B cell (primary cell): Measurements from ENCODE around the gene ARHGAP18. TPM values are rescaled to one million over a fixed set of nuclear protein-coding genes. Genes with fewer than 3 reads are reported as not detected.

ENCODE experiments used
- ATAC-seq: fragments of 200-7000 bp; cut with Tn5 transposase; one replicate; pipeline ENCODE4 v1.10.0; 2021; ENCODE audit warnings: low read depth, mild to moderate bottlenecking, moderate number of reproducible peaks, moderate library complexity
- CTCF ChIA-PET: fragments of 350-600 bp; sonication (Branson Sonifier 250); formaldehyde crosslinking; loops from one replicate; lab custom pipeline; 2021; ENCODE audit warnings: antibody characterized with exemption, inconsistent platforms; lab: Charles Lee
- POLR2A ChIA-PET: fragments of 350-600 bp; sonication (Branson Sonifier 250); formaldehyde crosslinking; loops from one replicate; lab custom pipeline; 2021; ENCODE audit warnings: antibody characterized with exemption; lab: Charles Lee
- DNase-seq: peaks from one replicate; pipeline ENCODE4 v3.0.0; 2013
- H2AFZ ChIP-seq: 2 replicates; pipeline ENCODE4 v1.6.1; 2012; ENCODE audit warnings: mild to moderate bottlenecking, low read depth, low read length; ENCODE audit not compliant: insufficient read depth, poor library complexity, severe bottlenecking
- H3K27ac ChIP-seq, 2 donors: 1 replicate in 1 of 2; 2 replicates in 1 of 2; pipeline ENCODE4 v1.5.1; 2012 to 2013; ENCODE audit warnings: low read length in 2 of 2, mild to moderate bottlenecking in 2 of 2, moderate library complexity in 1 of 2
- H3K27me3 ChIP-seq, 4 experiments: fragments of 200-600 bp in 1 of 4; sonication (generic) in 1 of 4; replicated peaks in 1 of 4; 1 replicate in 2 of 4; 2 replicates in 2 of 4; pipeline versions ENCODE4 v1.6.1 to v1.7.0; 2013 to 2016; ENCODE audit warnings: low read length in 3 of 4, mild to moderate bottlenecking in 2 of 4, mixed read lengths in 1 of 4, moderate library complexity in 1 of 4; ENCODE audit not compliant: insufficient read depth in 4 of 4, control insufficient read depth in 3 of 4; ENCODE audit errors: control extremely low read depth in 1 of 4
- H3K36me3 ChIP-seq, 2 experiments: replicated peaks in 1 of 2; 1 replicate in 1 of 2; 2 replicates in 1 of 2; pipeline versions ENCODE4 v1.6.1 to v1.7.1; 2013; ENCODE audit warnings: low read length in 1 of 2; ENCODE audit not compliant: insufficient read depth in 2 of 2, control insufficient read depth in 1 of 2; ENCODE audit errors: control extremely low read depth in 1 of 2, extremely low read depth in 1 of 2
- H3K4me1 ChIP-seq, 2 donors: fragments of 200-600 bp in 1 of 2; sonication (generic) in 1 of 2; 1 replicate in 1 of 2; 2 replicates in 1 of 2; pipeline versions ENCODE4 v1.5.1 to v1.6.1; 2013 to 2017; ENCODE audit warnings: low read length in 2 of 2; ENCODE audit not compliant: control insufficient read depth in 2 of 2, insufficient read depth in 2 of 2
- H3K4me2 ChIP-seq: replicated peaks from 2 replicates; pipeline ENCODE3; 2012; ENCODE audit warnings: mild to moderate bottlenecking, low read depth, low read length; ENCODE audit not compliant: poor library complexity, severe bottlenecking
- H3K4me3 ChIP-seq, 5 experiments: fragments of 200-600 bp in 1 of 5; sonication (generic) in 1 of 5; 1 replicate in 3 of 5; 2 replicates in 2 of 5; pipeline versions ENCODE4 v1.5.1 to v1.7.0; 2011 to 2016; ENCODE audit warnings: low read length in 4 of 5, mild to moderate bottlenecking in 4 of 5, low read depth in 2 of 5, control low read depth in 1 of 5, moderate library complexity in 1 of 5; ENCODE audit not compliant: insufficient read depth in 1 of 5; ENCODE audit errors: control extremely low read depth in 1 of 5, extremely low read depth in 1 of 5
- H3K79me2 ChIP-seq: fragments of 200-600 bp; sonication (generic); one replicate; pipeline ENCODE4 v1.6.0; 2016; ENCODE audit warnings: low read length; ENCODE audit not compliant: control insufficient read depth, insufficient read depth
- H3K9ac ChIP-seq: fragments of 200-600 bp; sonication (generic); 2 replicates; pipeline ENCODE4 v1.6.1; 2017; ENCODE audit warnings: mild to moderate bottlenecking, low read length, moderate library complexity
- H3K9me3 ChIP-seq, 3 donors: one replicate each; pipeline versions ENCODE4 v1.6.1 to v1.7.1; 2013; ENCODE audit warnings: low read length in 2 of 3; ENCODE audit not compliant: control insufficient read depth in 2 of 3, insufficient read depth in 1 of 3; ENCODE audit errors: control extremely low read depth in 1 of 3
- H4K20me1 ChIP-seq: 2 replicates; pipeline ENCODE4 v1.6.0; 2012; ENCODE audit warnings: mild to moderate bottlenecking, low read length; ENCODE audit not compliant: insufficient read depth, control insufficient read depth, poor library complexity, severe bottlenecking
- H3K27ac Mint-ChIP-seq: one replicate; pipeline ENCODE4 v1.8.0; 2021; ENCODE audit warnings: mixed read lengths
- H3K27me3 Mint-ChIP-seq: one replicate; pipeline ENCODE4 v1.8.0; 2021; ENCODE audit warnings: mixed read lengths
- H3K4me1 Mint-ChIP-seq: one replicate; pipeline ENCODE4 v1.8.0; 2021; ENCODE audit warnings: mixed read lengths
- H3K4me3 Mint-ChIP-seq: one replicate; pipeline ENCODE4 v1.8.0; 2021; ENCODE audit warnings: mixed read lengths
- H3K9me3 Mint-ChIP-seq: one replicate; pipeline ENCODE4 v1.8.0; 2022; ENCODE audit warnings: mixed read lengths; ENCODE audit not compliant: insufficient read depth
- CTCF ChIP-seq: fragments of 200-600 bp; IDR thresholded peaks from one replicate; pipeline ENCODE4 v1.8.0; 2022; ENCODE audit warnings: antibody characterized with exemption, mild to moderate bottlenecking
- EZH2 ChIP-seq: IDR thresholded peaks from 2 replicates; pipeline ENCODE4 v1.6.1; 2012; ENCODE audit warnings: borderline replicate concordance, low read depth, mild to moderate bottlenecking, moderate library complexity, low read length; ENCODE audit not compliant: insufficient read depth, poor library complexity, severe bottlenecking
- WGBS: methylation state at CpG from one replicate; pipeline ENCODE4 v1.1.5; 2013; ENCODE audit warnings: missing lambda C conversion rate; ENCODE audit not compliant: insufficient coverage; 5-methylcytosine and 5-hydroxymethylcytosine counted together
- intact Hi-C: fragments of 100-400 bp; cut with micrococcal nuclease; formaldehyde crosslinking; loops from one replicate; pipeline ENCODE4 v1.10.0; 2022
- polyA plus RNA-seq: library from polyadenylated mRNA; depleted of rRNA; stranded (reverse); fragments of >200 nt; gene quantifications from 2 replicates; pipeline ENCODE4 v1.2.3, GENCODE V29; 2012
- total RNA-seq, 2 donors: library from RNA; stranded (reverse); fragments of 120-200 nt in 1 of 2; gene quantifications; 1 replicate in 1 of 2; 2 replicates in 1 of 2; pipeline versions ENCODE4 v1.2.3 to v1.2.4, GENCODE V29; 2013 to 2022

The ARHGAP18 gene
- total and polyA plus RNA-seq, 2 donors (not counting 1 experiment from before 2014, with no cell fraction given): 0.95 to 3.9 TPM

GRCh38 chr6:129725341-129725740 lies 15.4 kb upstream of the ARHGAP18 start:
- Mint-ChIP-seq H3K4me1 (no peaks in the 10 kb centered on the region), H3K9me3 (no peaks in the 10 kb centered on the region), H3K27me3 (no peaks in the 10 kb centered on the region), H3K4me3 (no peak overlapping the region), H3K27ac (no peak overlapping the region)
- H3K4me1 ChIP-seq: peaks cover 0 to under 1% of the 10 kb centered on the region in 2 donors
- CTCF ChIA-PET: interaction anchor here (11.0 kb wide), 1 partner anchor 123 kb away, joined by 349 read pairs; no protein-coding TSS in a partner anchor
- H4K20me1 ChIP-seq: no peaks in the 10 kb centered on the region
- POLR2A ChIA-PET: no interaction called here
- WGBS: 95% methylated on average over 4 of the region's 4 CpGs
- no peak overlapping the region for H3K9ac ChIP-seq
- TF ChIP-seq CTCF: no peak
- TF ChIP-seq EZH2: no peak
- H3K4me3 ChIP-seq: no peak overlapping the region
- intact Hi-C loops: no loop called here
- H3K27me3 ChIP-seq: no peaks in the 10 kb centered on the region
- no peak overlapping the region for H2AFZ ChIP-seq
- H3K79me2 ChIP-seq: no peaks in the 10 kb centered on the region
- no peaks in the 10 kb centered on the region for H3K9me3 ChIP-seq
- no peak for ATAC-seq
- no peak for DNase-seq
- no peak overlapping the region for H3K4me2 ChIP-seq
- no peaks in the 10 kb centered on the region for H3K36me3 ChIP-seq
- H3K27ac ChIP-seq: no peak overlapping the region

DNA sequence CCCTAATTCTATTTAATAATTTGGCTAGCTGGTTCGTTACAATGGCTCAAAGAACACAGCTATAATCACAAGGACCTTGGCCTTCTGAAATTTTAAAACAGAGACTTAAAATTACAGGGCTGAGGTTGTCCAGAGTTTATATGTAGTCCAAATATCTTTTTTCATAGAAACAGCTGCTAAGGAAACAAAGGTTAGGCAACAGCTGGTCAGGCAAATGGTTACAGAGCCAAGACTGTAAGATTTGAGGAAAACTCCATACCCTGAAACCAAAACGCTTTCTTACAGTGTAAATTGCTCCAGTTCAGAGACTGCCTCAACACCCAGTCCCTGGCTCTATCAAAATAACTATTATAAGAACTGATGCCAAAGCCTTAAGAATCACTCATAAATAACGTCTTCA lies 9.7 kb upstream of the ARHGAP18 start:
- ATAC-seq (no peak), DNase-seq (no peak)
- no peak overlapping the region for H3K27ac Mint-ChIP-seq
- TF ChIP-seq EZH2: no peak
- no peak for TF ChIP-seq CTCF
- H3K27me3 ChIP-seq: no peaks in the 10 kb centered on the region
- intact Hi-C loops: no loop called here
- CTCF ChIA-PET: interaction anchor here (0.7 to 1.6 kb wide), 5 partner anchors 8 to 220 kb away, joined by 3 to 11 read pairs (median 3); partner anchors contain the start of gene ARHGAP18
- H3K4me1 Mint-ChIP-seq: no peaks in the 10 kb centered on the region
- H3K79me2 ChIP-seq: no peaks in the 10 kb centered on the region
- H3K4me3 Mint-ChIP-seq: no peak overlapping the region
- no peak overlapping the region for H3K9ac ChIP-seq
- WGBS: 100% methylated on average over 2 of the region's 3 CpGs
- no peak overlapping the region for H2AFZ ChIP-seq
- H3K27me3 Mint-ChIP-seq: no peaks in the 10 kb centered on the region
- no peaks in the 10 kb centered on the region for H3K36me3 ChIP-seq
- no peaks in the 10 kb centered on the region for H3K9me3 Mint-ChIP-seq
- POLR2A ChIA-PET: no interaction called here
- H3K27ac ChIP-seq: no peak overlapping the region
- H3K4me1 ChIP-seq: no peaks in the 10 kb centered on the region
- no peaks in the 10 kb centered on the region for H3K9me3 ChIP-seq
- H3K4me2 ChIP-seq: no peak overlapping the region
- no peak overlapping the region for H3K4me3 ChIP-seq
- no peaks in the 10 kb centered on the region for H4K20me1 ChIP-seq
